ENCODE results near the gene WNT6.

The WNT6 gene

GRCh38 chr2:218856167-218856895 is 3.3 kb upstream of the WNT6 start:
- DNase-seq (ENCODE audit: low read depth): no peak
- H3K4me3 ChIP-seq (ENCODE audit: low read depth, low read length): no peak overlapping the region
- no peak for TF ChIP-seq CTCF (conservative IDR thresholded peaks at IDR 0.05; ENCODE audit: low read depth, low read length)

GRCh38 chr2:218856896-218857243 is 2.7 kb upstream of the WNT6 start:
- DNase-seq (ENCODE audit: low read depth): no peak
- H3K4me3 ChIP-seq (ENCODE audit: low read depth, low read length): no peak overlapping the region
- no peak for TF ChIP-seq CTCF (conservative IDR thresholded peaks at IDR 0.05; ENCODE audit: low read depth, low read length)

GRCh38 chr2:218857371-218858137 is 2.1 kb upstream of the WNT6 start:
- TF ChIP-seq CTCF (conservative IDR thresholded peaks at IDR 0.05; ENCODE audit: low read depth, low read length): no peak
- no peak for DNase-seq (ENCODE audit: low read depth)
- no peak overlapping the region for H3K4me3 ChIP-seq (ENCODE audit: low read depth, low read length)

GRCh38 chr2:218858138-218858445 is 1.5 kb upstream of the WNT6 start:
- TF ChIP-seq CTCF (conservative IDR thresholded peaks at IDR 0.05; ENCODE audit: low read depth, low read length): no peak
- DNase-seq (ENCODE audit: low read depth): no peak
- H3K4me3 ChIP-seq (ENCODE audit: low read depth, low read length): no peak overlapping the region

- DNase-seq (ENCODE audit: low read depth): no peak
- no peak overlapping the region for H3K4me3 ChIP-seq (ENCODE audit: low read depth, low read length)
- no peak for TF ChIP-seq CTCF (conservative IDR thresholded peaks at IDR 0.05; ENCODE audit: low read depth, low read length)
Measured at GRCh38 chr2:218858671-218859555, 692 bp upstream of the WNT6 start.

- H3K4me3 ChIP-seq (ENCODE audit: low read depth, low read length): no peak overlapping the region
- no peak for DNase-seq (ENCODE audit: low read depth)
- TF ChIP-seq CTCF (conservative IDR thresholded peaks at IDR 0.05; ENCODE audit: low read depth, low read length): no peak
Measured at GRCh38 chr2:218859988-218860831, 605 bp downstream of the WNT6 start.

Data from choroid plexus epithelial cell (primary cell).